Tibial nerve (tissue), 4 donors: ENCODE measurements around the gene IL17RE.
"Not testable (repeated sequence)": the region's sequence is repeated elsewhere in the genome, so short reads cannot be mapped to it uniquely, and the experiment has no call there.

Source experiments
- EP300 ChIP-seq, 2 donors: sonication (generic); formaldehyde crosslinking; IDR thresholded peaks; one replicate each; pipeline ENCODE4 v1.6.1; 2017; ENCODE audit warnings: antibody characterized with exemption in 2 of 2, mild to moderate bottlenecking in 1 of 2
- POLR2A ChIP-seq, 2 donors: fragments of 450-650 bp; IDR thresholded peaks; one replicate each; pipeline ENCODE4 v1.6.1; 2017; ENCODE audit warnings: antibody characterized with exemption in 2 of 2, mild to moderate bottlenecking in 2 of 2, moderate library complexity in 2 of 2
- TF ChIP-seq, protein P1 (sequence below), 5 experiments: fragments of 200-600 bp in 3 of 5; fragments of 450-650 bp in 2 of 5; sonication (generic) in 3 of 5; IDR thresholded peaks; one replicate each; pipeline ENCODE4 v1.5.1; 2016 to 2019; ENCODE audit warnings: antibody characterized with exemption in 5 of 5, mild to moderate bottlenecking in 3 of 5, moderate library complexity in 2 of 5

DNA sequence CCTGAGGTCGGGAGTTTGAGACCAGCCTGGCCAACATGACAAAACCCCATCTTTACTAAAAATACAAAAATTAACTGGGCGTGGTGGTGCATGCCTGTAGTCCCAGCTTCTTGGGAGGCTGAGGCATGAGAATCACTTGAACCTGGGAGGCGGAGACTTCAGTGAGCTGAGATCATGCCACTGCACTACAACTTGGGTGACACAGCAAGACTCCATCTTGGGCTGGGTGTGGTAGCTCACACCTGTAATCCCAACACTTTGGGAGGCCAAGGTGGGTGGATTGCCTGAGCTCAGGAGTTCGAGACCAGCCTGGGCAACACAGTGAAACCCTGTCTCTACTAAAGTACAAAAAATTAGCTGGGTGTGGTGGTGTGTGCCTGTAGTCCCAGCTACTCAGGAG, 26.4 kb upstream of the IL17RE start:
- TF ChIP-seq, protein P1, sequence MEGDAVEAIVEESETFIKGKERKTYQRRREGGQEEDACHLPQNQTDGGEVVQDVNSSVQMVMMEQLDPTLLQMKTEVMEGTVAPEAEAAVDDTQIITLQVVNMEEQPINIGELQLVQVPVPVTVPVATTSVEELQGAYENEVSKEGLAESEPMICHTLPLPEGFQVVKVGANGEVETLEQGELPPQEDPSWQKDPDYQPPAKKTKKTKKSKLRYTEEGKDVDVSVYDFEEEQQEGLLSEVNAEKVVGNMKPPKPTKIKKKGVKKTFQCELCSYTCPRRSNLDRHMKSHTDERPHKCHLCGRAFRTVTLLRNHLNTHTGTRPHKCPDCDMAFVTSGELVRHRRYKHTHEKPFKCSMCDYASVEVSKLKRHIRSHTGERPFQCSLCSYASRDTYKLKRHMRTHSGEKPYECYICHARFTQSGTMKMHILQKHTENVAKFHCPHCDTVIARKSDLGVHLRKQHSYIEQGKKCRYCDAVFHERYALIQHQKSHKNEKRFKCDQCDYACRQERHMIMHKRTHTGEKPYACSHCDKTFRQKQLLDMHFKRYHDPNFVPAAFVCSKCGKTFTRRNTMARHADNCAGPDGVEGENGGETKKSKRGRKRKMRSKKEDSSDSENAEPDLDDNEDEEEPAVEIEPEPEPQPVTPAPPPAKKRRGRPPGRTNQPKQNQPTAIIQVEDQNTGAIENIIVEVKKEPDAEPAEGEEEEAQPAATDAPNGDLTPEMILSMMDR (IDR thresholded peaks at IDR 0.05), result not testable (repeated sequence)
- TF ChIP-seq EP300, POLR2A (IDR thresholded peaks at IDR 0.05): not testable (repeated sequence)
